ENCODE data around the gene OPA1. TPM values are rescaled to one million over a fixed set of nuclear protein-coding genes. Genes with fewer than 3 reads are reported as not detected.

The OPA1 gene
- total RNA-seq, 4 donors from 2014 or later, result 33.0 to 57.4 (median 39.4) TPM

DNA sequence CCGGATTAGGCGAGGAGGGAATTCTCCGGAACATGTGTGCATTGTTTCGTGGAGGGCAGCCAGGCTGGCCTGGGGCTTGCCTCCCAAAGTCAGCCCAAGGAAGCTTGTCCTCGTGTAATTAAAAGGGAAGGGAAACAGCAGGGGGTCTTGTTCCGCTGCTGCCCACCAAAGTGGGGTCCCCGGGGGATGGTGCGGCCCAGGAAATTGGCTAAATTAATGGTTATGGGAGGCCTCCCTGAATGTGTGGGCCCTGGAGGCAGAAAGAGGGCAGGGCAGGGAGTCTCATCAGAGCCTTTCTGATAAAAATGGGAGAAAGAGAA, 118.1 kb downstream of the OPA1 start:
- no peak for TF ChIP-seq POLR2A (IDR thresholded peaks at IDR 0.05)
- TF ChIP-seq, protein P1, sequence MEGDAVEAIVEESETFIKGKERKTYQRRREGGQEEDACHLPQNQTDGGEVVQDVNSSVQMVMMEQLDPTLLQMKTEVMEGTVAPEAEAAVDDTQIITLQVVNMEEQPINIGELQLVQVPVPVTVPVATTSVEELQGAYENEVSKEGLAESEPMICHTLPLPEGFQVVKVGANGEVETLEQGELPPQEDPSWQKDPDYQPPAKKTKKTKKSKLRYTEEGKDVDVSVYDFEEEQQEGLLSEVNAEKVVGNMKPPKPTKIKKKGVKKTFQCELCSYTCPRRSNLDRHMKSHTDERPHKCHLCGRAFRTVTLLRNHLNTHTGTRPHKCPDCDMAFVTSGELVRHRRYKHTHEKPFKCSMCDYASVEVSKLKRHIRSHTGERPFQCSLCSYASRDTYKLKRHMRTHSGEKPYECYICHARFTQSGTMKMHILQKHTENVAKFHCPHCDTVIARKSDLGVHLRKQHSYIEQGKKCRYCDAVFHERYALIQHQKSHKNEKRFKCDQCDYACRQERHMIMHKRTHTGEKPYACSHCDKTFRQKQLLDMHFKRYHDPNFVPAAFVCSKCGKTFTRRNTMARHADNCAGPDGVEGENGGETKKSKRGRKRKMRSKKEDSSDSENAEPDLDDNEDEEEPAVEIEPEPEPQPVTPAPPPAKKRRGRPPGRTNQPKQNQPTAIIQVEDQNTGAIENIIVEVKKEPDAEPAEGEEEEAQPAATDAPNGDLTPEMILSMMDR (IDR thresholded peaks at IDR 0.05), result no peak
- no peak overlapping the region for H3K4me3 ChIP-seq (ENCODE audit: low read depth, poor library complexity, severe bottlenecking)
- WGBS, 2 donors, result 77 to 78% methylated on average over 8 of the region's 8 CpGs
- no peak for DNase-seq (ENCODE audit: low spot score in 2 of 2)
- intact Hi-C loops (cut with DNase I; ENCODE audit: low total_unique reads), result no loop called here

DNA sequence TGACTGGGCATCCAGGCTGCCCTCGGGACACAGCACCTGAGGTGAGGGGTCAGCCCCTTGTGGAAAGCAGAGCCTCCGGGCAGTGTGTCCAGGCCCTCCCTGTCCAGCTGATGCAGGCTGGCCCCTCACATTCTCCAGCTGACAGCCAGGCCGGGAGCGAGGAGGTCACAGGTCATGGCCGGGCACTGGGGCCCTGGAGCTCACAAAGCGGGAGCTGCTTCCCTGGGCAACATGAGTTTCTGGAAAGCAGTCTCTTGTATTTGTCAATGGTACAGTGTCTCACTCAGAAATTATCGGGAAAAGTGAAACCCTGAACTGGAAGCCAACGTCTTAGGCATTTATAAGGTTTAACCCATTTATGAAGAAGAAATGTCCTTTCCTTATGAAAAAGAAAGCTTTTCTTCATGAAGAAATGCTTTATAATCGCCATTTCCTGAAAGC, 118.5 kb downstream of the OPA1 start:
- TF ChIP-seq, protein P1 (IDR thresholded peaks at IDR 0.05), result no peak
- no peak for TF ChIP-seq POLR2A (IDR thresholded peaks at IDR 0.05)
- H3K4me3 ChIP-seq (ENCODE audit: low read depth, poor library complexity, severe bottlenecking), result no peak overlapping the region
- 79 to 80% methylated on average over 8 to 9 of the region's 9 CpGs for WGBS, 2 donors
- no peak for DNase-seq (ENCODE audit: low spot score in 2 of 2)
- intact Hi-C loops (cut with DNase I; ENCODE audit: low total_unique reads), result no loop called here

DNA sequence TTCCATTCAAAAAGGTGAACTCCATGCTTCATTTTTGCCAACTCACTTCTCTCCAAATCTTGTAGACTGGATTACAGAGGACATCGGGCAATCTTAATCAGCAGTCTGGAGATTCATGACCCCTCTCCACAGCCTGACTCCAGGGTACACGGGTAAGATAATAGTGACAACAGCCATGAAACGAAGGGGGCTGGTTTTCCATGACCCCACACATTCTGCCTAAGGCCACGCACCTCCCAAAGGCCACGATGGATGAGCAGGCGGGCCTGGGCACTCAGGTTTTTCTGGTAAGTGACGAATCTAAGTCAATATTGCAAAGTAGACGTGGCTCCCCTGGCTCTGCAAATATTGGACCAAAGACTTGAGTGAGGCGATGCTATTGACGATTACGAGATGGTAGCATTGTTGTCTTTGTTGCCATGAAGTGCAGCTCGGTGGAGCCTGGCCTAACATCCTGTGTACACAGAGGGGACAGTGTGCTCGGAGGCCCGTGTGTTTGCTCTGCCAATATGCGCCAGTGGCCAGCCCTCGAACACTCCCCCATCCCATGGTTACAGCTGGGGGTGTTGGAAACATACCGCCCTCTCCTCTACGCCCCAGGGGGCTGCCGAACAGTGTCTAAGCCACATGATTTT, 119.1 kb downstream of the OPA1 start:
- intact Hi-C loops (cut with DNase I; ENCODE audit: low total_unique reads), result no loop called here
- no peak for TF ChIP-seq POLR2A (IDR thresholded peaks at IDR 0.05)
- TF ChIP-seq, protein P1 (IDR thresholded peaks at IDR 0.05), result peak in 1 of 3 donors; percentile 53
- H3K4me3 ChIP-seq (ENCODE audit: low read depth, poor library complexity, severe bottlenecking), result no peak overlapping the region
- WGBS, 2 donors, result 83 to 88% methylated on average over 19 of the region's 19 CpGs
- DNase-seq (ENCODE audit: low spot score in 2 of 2), result no peak

DNA sequence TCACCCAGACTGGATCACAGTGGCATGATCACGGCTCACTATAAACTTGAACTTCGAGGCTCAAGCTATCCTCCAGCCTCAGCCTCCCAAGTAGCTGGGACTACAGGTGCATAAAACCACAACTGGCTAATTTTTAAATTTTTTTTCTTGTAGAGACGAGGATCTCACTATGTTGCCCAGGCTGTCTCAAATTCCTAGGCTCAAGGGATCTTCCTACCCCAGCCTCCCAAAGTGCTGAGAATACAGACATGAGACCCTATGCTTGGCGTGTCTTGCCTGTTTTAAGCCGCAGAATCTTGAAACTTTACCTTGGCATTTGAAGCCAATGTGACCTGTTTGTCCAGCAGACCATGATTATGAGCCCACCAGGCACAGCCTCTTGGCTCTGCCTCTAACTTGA, 119.9 kb downstream of the OPA1 start:
- no peak for TF ChIP-seq POLR2A (IDR thresholded peaks at IDR 0.05)
- TF ChIP-seq, protein P1 (IDR thresholded peaks at IDR 0.05), result no peak
- intact Hi-C loops (cut with DNase I; ENCODE audit: low total_unique reads), result no loop called here
- 95 to 98% methylated on average over 5 of the region's 5 CpGs for WGBS, 2 donors
- H3K4me3 ChIP-seq (ENCODE audit: low read depth, poor library complexity, severe bottlenecking), result no peak overlapping the region
- no peak for DNase-seq (ENCODE audit: low spot score in 2 of 2)

DNA sequence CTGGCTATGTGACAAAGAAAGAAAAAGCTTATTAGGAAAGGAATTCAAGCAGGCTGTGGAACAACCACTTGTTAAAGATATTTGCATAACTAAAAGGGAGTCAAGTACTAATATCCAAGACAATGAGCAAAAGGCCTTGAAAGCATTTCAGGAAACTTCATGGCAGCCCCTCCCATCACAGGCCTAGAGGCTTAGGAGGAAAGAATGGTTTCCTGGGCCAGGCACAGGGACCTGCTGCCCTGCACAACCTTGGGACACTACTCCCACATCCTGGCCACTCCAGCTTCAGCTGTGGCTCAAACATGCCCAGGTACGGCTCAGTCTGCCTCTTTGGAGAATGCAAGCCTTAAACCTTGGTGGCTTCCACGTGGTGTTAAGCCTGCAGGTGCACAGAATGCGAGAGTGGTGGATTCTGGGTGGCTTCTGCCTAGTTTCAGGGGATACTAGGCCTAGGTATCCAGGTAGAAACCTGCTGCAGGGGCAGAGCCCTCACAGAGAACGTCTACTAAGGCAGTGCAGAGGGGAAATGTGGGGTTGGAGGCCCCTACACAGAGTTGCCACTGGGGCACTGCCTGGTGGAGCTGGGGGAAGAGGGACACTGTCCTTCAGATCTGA, 121.6 kb downstream of the OPA1 start:
- H3K4me3 ChIP-seq (ENCODE audit: low read depth, poor library complexity, severe bottlenecking), result no peak overlapping the region
- 64 to 94% methylated on average over 4 of the region's 4 CpGs for WGBS, 2 donors
- no peak for TF ChIP-seq POLR2A (IDR thresholded peaks at IDR 0.05)
- TF ChIP-seq, protein P1 (IDR thresholded peaks at IDR 0.05), result no peak
- DNase-seq (ENCODE audit: low spot score in 2 of 2), result no peak
- intact Hi-C loops (cut with DNase I; ENCODE audit: low total_unique reads), result no loop called here

DNA sequence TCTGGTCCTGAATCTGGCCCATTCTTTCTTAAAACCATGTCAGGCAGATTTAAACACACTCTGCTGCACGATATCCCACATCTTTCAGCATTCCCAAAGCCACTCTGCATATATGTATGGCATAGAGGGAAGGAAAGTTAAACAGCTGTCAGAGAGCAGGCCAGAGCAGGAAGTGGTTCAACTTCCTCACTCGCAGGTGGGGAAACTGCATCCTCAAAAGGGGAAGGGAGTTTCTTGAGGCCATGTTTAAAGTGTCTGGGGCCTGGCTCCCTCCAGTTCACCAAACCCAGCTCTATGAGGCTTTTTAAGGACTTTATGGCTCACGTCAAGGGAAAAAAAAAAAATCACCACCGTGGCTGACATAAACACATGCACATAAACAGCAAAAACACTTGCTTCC, 123.1 kb downstream of the OPA1 start:
- no peak overlapping the region for H3K4me3 ChIP-seq (ENCODE audit: low read depth, poor library complexity, severe bottlenecking)
- WGBS, 2 donors, result 75 to 84% methylated on average over 4 of the region's 4 CpGs
- intact Hi-C loops (cut with DNase I; ENCODE audit: low total_unique reads), result no loop called here
- TF ChIP-seq, protein P1 (IDR thresholded peaks at IDR 0.05), result no peak
- TF ChIP-seq POLR2A (IDR thresholded peaks at IDR 0.05), result no peak
- no peak for DNase-seq (ENCODE audit: low spot score in 2 of 2)
